Endothelial cell of umbilical vein (primary cell): ENCODE data around the gene MSMB.

Experiments used
- EZH2 ChIP-seq: IDR thresholded peaks from 2 replicates; pipeline ENCODE4 v1.6.1; 2012; ENCODE audit warnings: borderline replicate concordance, low read depth, mild to moderate bottlenecking, moderate library complexity, low read length, inconsistent platforms; ENCODE audit not compliant: severe bottlenecking
- FOS ChIP-seq: IDR thresholded peaks from 2 replicates; pipeline ENCODE4 v1.6.1; 2011; ENCODE audit warnings: mild to moderate bottlenecking, low read length, moderate library complexity, borderline replicate concordance; ENCODE audit not compliant: insufficient read depth
- GATA2 ChIP-seq: IDR thresholded peaks from 2 replicates; pipeline ENCODE4 v1.7.0; 2011; ENCODE audit warnings: low read depth, mild to moderate bottlenecking, moderate library complexity, mixed read lengths, low read length; ENCODE audit not compliant: insufficient read length, insufficient read depth
- POLR2A ChIP-seq: IDR thresholded peaks from 2 replicates; pipeline ENCODE4 v1.6.1; 2012; ENCODE audit warnings: low read depth, mild to moderate bottlenecking, control low read depth, low read length
- TF ChIP-seq, protein P1 (sequence below), 2 donors: IDR thresholded peaks; 1 replicate in 1 of 2; 2 replicates in 1 of 2; pipeline ENCODE4 v1.5.1; 2011; ENCODE audit warnings: low read length in 2 of 2, mild to moderate bottlenecking in 2 of 2, moderate library complexity in 2 of 2, control low read depth in 1 of 2, inconsistent platforms in 1 of 2, low read depth in 1 of 2; ENCODE audit not compliant: insufficient read depth in 1 of 2; ENCODE audit errors: extremely low read depth in 1 of 2

GRCh38 chr10:46092524-46093081 is 46.5 kb upstream of the MSMB start:
- TF ChIP-seq POLR2A (no peak), GATA2 (no peak), FOS (no peak), EZH2 (no peak)
- TF ChIP-seq, protein P1, sequence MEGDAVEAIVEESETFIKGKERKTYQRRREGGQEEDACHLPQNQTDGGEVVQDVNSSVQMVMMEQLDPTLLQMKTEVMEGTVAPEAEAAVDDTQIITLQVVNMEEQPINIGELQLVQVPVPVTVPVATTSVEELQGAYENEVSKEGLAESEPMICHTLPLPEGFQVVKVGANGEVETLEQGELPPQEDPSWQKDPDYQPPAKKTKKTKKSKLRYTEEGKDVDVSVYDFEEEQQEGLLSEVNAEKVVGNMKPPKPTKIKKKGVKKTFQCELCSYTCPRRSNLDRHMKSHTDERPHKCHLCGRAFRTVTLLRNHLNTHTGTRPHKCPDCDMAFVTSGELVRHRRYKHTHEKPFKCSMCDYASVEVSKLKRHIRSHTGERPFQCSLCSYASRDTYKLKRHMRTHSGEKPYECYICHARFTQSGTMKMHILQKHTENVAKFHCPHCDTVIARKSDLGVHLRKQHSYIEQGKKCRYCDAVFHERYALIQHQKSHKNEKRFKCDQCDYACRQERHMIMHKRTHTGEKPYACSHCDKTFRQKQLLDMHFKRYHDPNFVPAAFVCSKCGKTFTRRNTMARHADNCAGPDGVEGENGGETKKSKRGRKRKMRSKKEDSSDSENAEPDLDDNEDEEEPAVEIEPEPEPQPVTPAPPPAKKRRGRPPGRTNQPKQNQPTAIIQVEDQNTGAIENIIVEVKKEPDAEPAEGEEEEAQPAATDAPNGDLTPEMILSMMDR (IDR thresholded peaks at IDR 0.05; ENCODE audit: extremely low read depth in 1 of 2, insufficient read depth in 1 of 2, low read depth in 1 of 2, low read length in 2 of 2), result no peak
